Measurements from ENCODE around the gene RBP2. TPM values are rescaled to one million over a fixed set of nuclear protein-coding genes. Genes with fewer than 3 reads are reported as not detected.

The RBP2 gene
- total RNA-seq, 2 experiments from 2014 or later = not detected

DNA sequence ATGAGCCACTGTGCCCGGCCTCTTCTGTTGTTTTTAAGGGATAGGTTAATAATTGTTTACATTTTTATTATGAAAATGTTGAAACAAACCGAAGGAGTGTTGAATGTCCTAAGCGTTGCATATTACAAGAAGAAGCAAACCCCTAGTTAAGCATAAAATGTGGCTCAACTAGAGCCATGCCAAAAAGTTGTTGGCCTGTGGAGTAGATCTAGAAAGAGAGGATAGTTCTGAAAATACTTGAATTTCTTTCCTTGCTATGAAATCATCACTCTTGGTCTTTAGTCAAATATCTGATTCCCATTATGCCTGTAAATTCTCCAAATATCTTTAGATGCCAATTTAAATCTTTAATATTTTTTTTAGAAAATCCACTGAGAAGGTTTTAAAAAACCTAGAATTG lies 12.8 kb downstream of the RBP2 start:
- ChIA-PET POLR2A (no interaction called here), CTCF (ENCODE audit: unreplicated experiment) (no interaction called here)
- intact Hi-C loops (cut with micrococcal nuclease; ENCODE audit: unreplicated experiment) = no loop called here
- Histone ChIP-seq H3K9me2 (ENCODE audit: insufficient read depth, low read length) (no peaks in the 10 kb centered on the region), H3K4me3 (ENCODE audit: low read depth, low read length, poor library complexity, severe bottlenecking) (no peak overlapping the region), H3K4me1 (ENCODE audit: insufficient read depth, low read length, poor library complexity, severe bottlenecking) (no peaks in the 10 kb centered on the region), H3K79me2 (ENCODE audit: insufficient read depth, low read depth, low read length) (no peaks in the 10 kb centered on the region), H4K20me1 (ENCODE audit: insufficient read depth, low read length) (no peaks in the 10 kb centered on the region), H2AFZ (ENCODE audit: low read length) (no peak overlapping the region), H3K36me3 (ENCODE audit: insufficient read depth, low read length) (no peaks in the 10 kb centered on the region), H3K4me2 (ENCODE audit: low read length) (no peak overlapping the region), H3K9me3 (ENCODE audit: low read length) (no peaks in the 10 kb centered on the region), H3K27ac (ENCODE audit: low read depth, low read length, poor library complexity, severe bottlenecking) (no peak overlapping the region)
- no peak for DNase-seq (ENCODE audit: low spot score)
- no peak for TF ChIP-seq EZH2phosphoT487 (IDR thresholded peaks at IDR 0.05; ENCODE audit: borderline replicate concordance, low read depth, low read length)
- TF ChIP-seq, protein P1, sequence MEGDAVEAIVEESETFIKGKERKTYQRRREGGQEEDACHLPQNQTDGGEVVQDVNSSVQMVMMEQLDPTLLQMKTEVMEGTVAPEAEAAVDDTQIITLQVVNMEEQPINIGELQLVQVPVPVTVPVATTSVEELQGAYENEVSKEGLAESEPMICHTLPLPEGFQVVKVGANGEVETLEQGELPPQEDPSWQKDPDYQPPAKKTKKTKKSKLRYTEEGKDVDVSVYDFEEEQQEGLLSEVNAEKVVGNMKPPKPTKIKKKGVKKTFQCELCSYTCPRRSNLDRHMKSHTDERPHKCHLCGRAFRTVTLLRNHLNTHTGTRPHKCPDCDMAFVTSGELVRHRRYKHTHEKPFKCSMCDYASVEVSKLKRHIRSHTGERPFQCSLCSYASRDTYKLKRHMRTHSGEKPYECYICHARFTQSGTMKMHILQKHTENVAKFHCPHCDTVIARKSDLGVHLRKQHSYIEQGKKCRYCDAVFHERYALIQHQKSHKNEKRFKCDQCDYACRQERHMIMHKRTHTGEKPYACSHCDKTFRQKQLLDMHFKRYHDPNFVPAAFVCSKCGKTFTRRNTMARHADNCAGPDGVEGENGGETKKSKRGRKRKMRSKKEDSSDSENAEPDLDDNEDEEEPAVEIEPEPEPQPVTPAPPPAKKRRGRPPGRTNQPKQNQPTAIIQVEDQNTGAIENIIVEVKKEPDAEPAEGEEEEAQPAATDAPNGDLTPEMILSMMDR (conservative IDR thresholded peaks at IDR 0.05; ENCODE audit: low read length) = no peak
- BruUV-seq (replicated peaks) = no TSS peak

DNA sequence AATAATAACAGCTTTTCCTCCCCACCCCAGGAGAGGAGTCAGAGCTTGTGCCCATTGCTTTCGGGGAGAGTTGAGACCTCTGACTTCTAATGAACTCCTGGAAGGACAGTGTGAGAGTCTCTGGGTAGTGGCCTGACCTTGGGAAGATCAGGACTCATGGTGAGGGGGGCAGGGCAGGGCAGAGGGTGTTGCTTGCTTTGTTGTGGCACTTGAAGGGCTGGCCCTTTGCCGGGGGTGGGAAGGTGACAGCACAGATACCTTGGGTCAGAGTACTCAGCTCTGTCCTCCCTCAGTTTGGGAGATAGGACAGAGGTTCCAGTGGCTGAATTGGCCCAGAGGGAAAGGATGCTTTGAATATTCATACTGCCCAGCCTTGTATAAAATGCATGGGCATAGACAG lies 15.8 kb downstream of the RBP2 start:
- ChIA-PET POLR2A (no interaction called here), CTCF (ENCODE audit: unreplicated experiment) (no interaction called here)
- no peak overlapping the region for H3K4me3 ChIP-seq (ENCODE audit: low read depth, low read length, poor library complexity, severe bottlenecking)
- H3K36me3 ChIP-seq (ENCODE audit: insufficient read depth, low read length) = no peaks in the 10 kb centered on the region
- H3K79me2 ChIP-seq (ENCODE audit: insufficient read depth, low read depth, low read length) = no peaks in the 10 kb centered on the region
- H3K4me1 ChIP-seq (ENCODE audit: insufficient read depth, low read length, poor library complexity, severe bottlenecking) = no peaks in the 10 kb centered on the region
- TF ChIP-seq, protein P1 (conservative IDR thresholded peaks at IDR 0.05; ENCODE audit: low read length) = no peak
- no peak for TF ChIP-seq EZH2phosphoT487 (IDR thresholded peaks at IDR 0.05; ENCODE audit: borderline replicate concordance, low read depth, low read length)
- intact Hi-C loops (cut with micrococcal nuclease; ENCODE audit: unreplicated experiment) = no loop called here
- BruUV-seq (replicated peaks) = no TSS peak
- no peak for DNase-seq (ENCODE audit: low spot score)
- no peak overlapping the region for H3K4me2 ChIP-seq (ENCODE audit: low read length)
- no peaks in the 10 kb centered on the region for H4K20me1 ChIP-seq (ENCODE audit: insufficient read depth, low read length)
- no peaks in the 10 kb centered on the region for H3K9me2 ChIP-seq (ENCODE audit: insufficient read depth, low read length)
- H3K9me3 ChIP-seq (ENCODE audit: low read length) = no peaks in the 10 kb centered on the region
- no peak overlapping the region for H3K27ac ChIP-seq (ENCODE audit: low read depth, low read length, poor library complexity, severe bottlenecking)
- no peak overlapping the region for H2AFZ ChIP-seq (ENCODE audit: low read length)

DNA sequence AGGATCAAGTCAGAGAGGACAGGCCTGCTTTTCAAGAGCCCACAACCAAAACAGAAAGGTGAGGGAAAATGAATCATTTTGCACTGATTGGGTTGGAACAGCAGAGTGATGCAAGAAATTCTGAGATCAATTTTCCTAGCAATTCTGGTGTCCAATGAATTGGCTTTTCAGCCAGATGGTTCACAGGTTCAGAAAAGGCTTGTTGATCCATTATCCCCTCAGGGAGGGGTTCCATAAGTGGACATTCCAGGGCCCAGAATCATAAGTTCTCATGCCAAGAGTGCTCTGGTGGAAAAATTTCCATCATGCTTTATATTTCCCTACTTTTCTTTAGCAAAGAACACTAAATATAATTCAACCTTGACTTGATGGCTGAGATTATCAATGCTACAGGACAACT lies 16.2 kb downstream of the RBP2 start:
- intact Hi-C loops (cut with micrococcal nuclease; ENCODE audit: unreplicated experiment) = no loop called here
- DNase-seq (ENCODE audit: low spot score) = no peak
- ChIA-PET CTCF (ENCODE audit: unreplicated experiment) (no interaction called here), POLR2A (no interaction called here)
- TF ChIP-seq, protein P1 (conservative IDR thresholded peaks at IDR 0.05; ENCODE audit: low read length) = no peak
- TF ChIP-seq EZH2phosphoT487 (IDR thresholded peaks at IDR 0.05; ENCODE audit: borderline replicate concordance, low read depth, low read length) = no peak
- H3K79me2 ChIP-seq (ENCODE audit: insufficient read depth, low read depth, low read length) = no peaks in the 10 kb centered on the region
- H3K36me3 ChIP-seq (ENCODE audit: insufficient read depth, low read length) = no peaks in the 10 kb centered on the region
- H3K4me1 ChIP-seq (ENCODE audit: insufficient read depth, low read length, poor library complexity, severe bottlenecking) = no peaks in the 10 kb centered on the region
- H3K9me2 ChIP-seq (ENCODE audit: insufficient read depth, low read length) = no peaks in the 10 kb centered on the region
- H2AFZ ChIP-seq (ENCODE audit: low read length) = no peak overlapping the region
- BruUV-seq (replicated peaks) = no TSS peak
- H3K4me2 ChIP-seq (ENCODE audit: low read length) = no peak overlapping the region
- no peaks in the 10 kb centered on the region for H3K9me3 ChIP-seq (ENCODE audit: low read length)
- no peak overlapping the region for H3K4me3 ChIP-seq (ENCODE audit: low read depth, low read length, poor library complexity, severe bottlenecking)
- no peaks in the 10 kb centered on the region for H4K20me1 ChIP-seq (ENCODE audit: insufficient read depth, low read length)
- H3K27ac ChIP-seq (ENCODE audit: low read depth, low read length, poor library complexity, severe bottlenecking) = no peak overlapping the region

Data from OCI-LY7 (cell line).